Testis (tissue), 3 donors: ENCODE data around the gene SPATA46. TPM values are rescaled to one million over a fixed set of nuclear protein-coding genes. Genes with fewer than 3 reads are reported as not detected.

ENCODE experiments used
- DNase-seq: peaks from one replicate; pipeline ENCODE4 v3.0.0-alpha.2; 2019
- H3K27ac ChIP-seq, 2 donors: fragments of 200-600 bp; sonication (generic); one replicate each; pipeline ENCODE4 v1.5.1; 2019
- H3K27me3 ChIP-seq: fragments of 200-600 bp; sonication (generic); one replicate; pipeline ENCODE4 v1.5.1; 2019
- H3K36me3 ChIP-seq: fragments of 200-600 bp; sonication (generic); one replicate; pipeline ENCODE4 v1.5.1; 2017; ENCODE audit warnings: low read depth; ENCODE audit errors: missing control alignments
- H3K4me1 ChIP-seq: fragments of 200-600 bp; sonication (generic); one replicate; pipeline ENCODE4 v1.5.1; 2019
- H3K4me3 ChIP-seq, 2 donors: fragments of 200-600 bp; sonication (generic); one replicate each; pipeline ENCODE4 v1.5.1; 2017 to 2019
- H3K9me3 ChIP-seq: fragments of 200-600 bp; sonication (generic); one replicate; pipeline ENCODE4 v1.5.1; 2017
- POLR2A ChIP-seq: fragments of 450-650 bp; IDR thresholded peaks from one replicate; pipeline ENCODE4 v1.6.1; 2017; ENCODE audit warnings: antibody characterized with exemption, mild to moderate bottlenecking, moderate library complexity
- WGBS, 2 donors: methylation state at CpG; one replicate each; pipeline ENCODE4 v1.1.5; 2018; 5-methylcytosine and 5-hydroxymethylcytosine counted together
- intact Hi-C: fragments of 100-400 bp; cut with DNase I; formaldehyde crosslinking; loops from one replicate; pipeline ENCODE4 v1.15.1; 2023; ENCODE audit warnings: low total_unique reads
- polyA plus RNA-seq: library from polyadenylated mRNA; stranded (reverse); fragments of 350-450 nt; fragmentation: Illumina TruSeq; extraction: RNeasy Lipid Tissue Mini Kit (QIAGEN cat#74804); gene quantifications from one replicate; pipeline ENCODE4 v1.2.3, GENCODE V29; 2014; ENCODE audit warnings: low read depth, low replicate concordance; ENCODE audit not compliant: insufficient read depth
- total RNA-seq, 2 donors: library from RNA; depleted of rRNA; stranded (reverse); fragments of >200 nt; gene quantifications; one replicate each; pipeline ENCODE4 v1.2.3, GENCODE V29; 2016
- TF ChIP-seq, protein P1 (sequence below), 3 experiments: fragments of 450-650 bp in 2 of 3; fragments of 200-600 bp in 1 of 3; sonication (generic) in 1 of 3; IDR thresholded peaks; one replicate each; pipeline ENCODE4 v1.5.1; 2016 to 2019; ENCODE audit warnings: antibody characterized with exemption in 3 of 3, mild to moderate bottlenecking in 2 of 3, moderate library complexity in 1 of 3

Gene SPATA46
- total and polyA plus RNA-seq, 3 donors from 2014 or later: 12.7 to 72.9 (median 20.0) TPM

- no peaks in the 10 kb centered on the region for H3K36me3 ChIP-seq
- TF ChIP-seq, protein P1, sequence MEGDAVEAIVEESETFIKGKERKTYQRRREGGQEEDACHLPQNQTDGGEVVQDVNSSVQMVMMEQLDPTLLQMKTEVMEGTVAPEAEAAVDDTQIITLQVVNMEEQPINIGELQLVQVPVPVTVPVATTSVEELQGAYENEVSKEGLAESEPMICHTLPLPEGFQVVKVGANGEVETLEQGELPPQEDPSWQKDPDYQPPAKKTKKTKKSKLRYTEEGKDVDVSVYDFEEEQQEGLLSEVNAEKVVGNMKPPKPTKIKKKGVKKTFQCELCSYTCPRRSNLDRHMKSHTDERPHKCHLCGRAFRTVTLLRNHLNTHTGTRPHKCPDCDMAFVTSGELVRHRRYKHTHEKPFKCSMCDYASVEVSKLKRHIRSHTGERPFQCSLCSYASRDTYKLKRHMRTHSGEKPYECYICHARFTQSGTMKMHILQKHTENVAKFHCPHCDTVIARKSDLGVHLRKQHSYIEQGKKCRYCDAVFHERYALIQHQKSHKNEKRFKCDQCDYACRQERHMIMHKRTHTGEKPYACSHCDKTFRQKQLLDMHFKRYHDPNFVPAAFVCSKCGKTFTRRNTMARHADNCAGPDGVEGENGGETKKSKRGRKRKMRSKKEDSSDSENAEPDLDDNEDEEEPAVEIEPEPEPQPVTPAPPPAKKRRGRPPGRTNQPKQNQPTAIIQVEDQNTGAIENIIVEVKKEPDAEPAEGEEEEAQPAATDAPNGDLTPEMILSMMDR (IDR thresholded peaks at IDR 0.05): no peak
- TF ChIP-seq POLR2A: no peak
- WGBS, 2 donors: 94 to 95% methylated on average over 7 to 9 of the region's 9 CpGs
- H3K9me3 ChIP-seq: no peaks in the 10 kb centered on the region
- H3K27ac ChIP-seq: no peak overlapping the region
- DNase-seq: no peak
- no peak overlapping the region for H3K4me3 ChIP-seq
- intact Hi-C loops: no loop called here
- no peaks in the 10 kb centered on the region for H3K27me3 ChIP-seq
- no peaks in the 10 kb centered on the region for H3K4me1 ChIP-seq
These were observed 2.2 kb downstream of the SPATA46 start for GRCh38 chr1:162374406-162374805.

DNA sequence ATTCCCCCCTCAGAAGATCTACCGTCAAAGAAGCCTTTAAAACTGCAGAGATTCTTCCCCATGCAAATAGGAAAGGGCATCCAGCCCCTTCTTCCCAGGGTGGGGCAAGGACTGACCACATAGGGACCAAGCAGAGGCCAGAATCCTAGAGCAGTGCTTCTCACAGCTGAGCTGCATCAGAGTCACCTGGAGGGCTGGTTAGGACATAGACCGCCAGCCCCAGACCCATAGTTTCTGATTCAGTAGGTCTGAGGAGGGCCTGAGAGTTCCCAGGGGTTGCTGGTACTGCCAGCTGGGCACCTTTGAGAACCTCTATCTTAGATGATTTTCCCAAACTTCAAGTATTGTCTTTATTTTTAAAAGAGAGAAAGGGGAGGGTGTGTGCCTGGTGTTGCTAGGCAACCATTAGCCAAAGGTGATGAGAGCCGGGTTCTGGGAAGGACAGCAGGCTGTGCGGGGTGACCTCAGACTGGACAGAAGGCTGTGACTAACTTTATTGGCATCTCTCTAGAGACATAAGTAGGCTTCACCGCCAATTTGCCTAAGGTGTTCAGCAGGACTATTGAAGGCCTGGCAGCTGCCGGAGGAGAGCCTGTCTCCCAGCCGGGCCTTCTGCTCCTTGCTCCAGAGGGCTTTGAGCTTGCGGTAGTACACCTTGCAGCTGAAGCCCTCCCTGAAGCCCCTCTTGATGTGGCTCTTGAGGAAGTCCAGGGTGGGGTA lies 3.0 kb downstream of the SPATA46 start:
- no peak for DNase-seq
- H3K36me3 ChIP-seq: no peaks in the 10 kb centered on the region
- no peaks in the 10 kb centered on the region for H3K27me3 ChIP-seq
- TF ChIP-seq, protein P1 (IDR thresholded peaks at IDR 0.05): no peak
- no peak for TF ChIP-seq POLR2A
- intact Hi-C loops: no loop called here
- H3K4me1 ChIP-seq: no peaks in the 10 kb centered on the region
- H3K9me3 ChIP-seq: no peaks in the 10 kb centered on the region
- WGBS, 2 donors: 88 to 96% methylated on average over 5 to 8 of the region's 8 CpGs
- H3K27ac ChIP-seq: no peak overlapping the region
- no peak overlapping the region for H3K4me3 ChIP-seq

- no peaks in the 10 kb centered on the region for H3K9me3 ChIP-seq
- no peaks in the 10 kb centered on the region for H3K4me1 ChIP-seq
- TF ChIP-seq, protein P1 (IDR thresholded peaks at IDR 0.05): no peak
- no peak for TF ChIP-seq POLR2A
- no peak for DNase-seq
- H3K4me3 ChIP-seq: no peak overlapping the region
- no peak overlapping the region for H3K27ac ChIP-seq
- intact Hi-C loops: no loop called here
- 91% methylated on average over 1 of the region's 1 CpG; no CpG with 5 or more reads in 1 of the 2 donors for WGBS, 2 donors
- H3K36me3 ChIP-seq: no peaks in the 10 kb centered on the region
- no peaks in the 10 kb centered on the region for H3K27me3 ChIP-seq
These were observed 3.6 kb downstream of the SPATA46 start for GRCh38 chr1:162373072-162373427.

- DNase-seq: no peak
- TF ChIP-seq POLR2A: no peak
- TF ChIP-seq, protein P1 (IDR thresholded peaks at IDR 0.05): no peak
- Histone ChIP-seq H3K27me3 (no peaks in the 10 kb centered on the region), H3K4me1 (no peaks in the 10 kb centered on the region), H3K27ac (no peak overlapping the region), H3K36me3 (no peaks in the 10 kb centered on the region), H3K4me3 (no peak overlapping the region), H3K9me3 (no peaks in the 10 kb centered on the region)
- intact Hi-C loops: no loop called here
- WGBS, 2 donors: 59 to 73% methylated on average over 11 to 13 of the region's 13 CpGs
These were observed 4.2 kb downstream of the SPATA46 start for GRCh38 chr1:162372159-162373071.
